ENCODE measurements around the gene CD226.

DNA sequence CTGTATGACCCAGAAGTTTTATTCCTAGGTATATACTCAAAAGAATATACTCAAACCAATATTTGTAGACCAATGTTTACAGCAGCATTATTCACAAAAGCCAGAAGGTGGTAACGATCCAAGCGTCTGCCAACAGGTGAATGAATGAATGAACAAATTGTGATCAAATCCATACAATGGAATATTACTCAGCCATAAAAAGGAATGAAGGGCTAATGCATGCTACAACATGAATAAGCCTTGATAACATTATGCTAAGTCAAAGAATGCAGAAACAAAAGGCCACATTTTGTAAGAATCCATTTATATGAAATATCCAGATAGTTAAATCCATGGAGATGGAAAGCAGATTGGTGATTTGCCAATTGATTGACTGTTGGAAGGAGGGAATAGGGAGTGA lies 5.5 kb upstream of the CD226 start:
- TF ChIP-seq POLR2AphosphoS5 (IDR thresholded peaks at IDR 0.05; ENCODE audit: borderline replicate concordance, low read depth, low read length), result no peak
- no peak for TF ChIP-seq EZH2 (IDR thresholded peaks at IDR 0.05)
- TF ChIP-seq FOXP2 (optimal IDR thresholded peaks at IDR 0.05; ENCODE audit: control extremely low read depth, extremely low read length, insufficient read depth), result no peak
